Measurements from ENCODE around the gene APBA2.

APBA2 gene

GRCh38 chr15:29003840-29004233 lies 118.1 kb downstream of the APBA2 start:
- Histone ChIP-seq H3K4me1 (ENCODE audit: control insufficient read depth, insufficient read depth, low read length, poor library complexity, severe bottlenecking) (no peaks in the 10 kb centered on the region), H3K9me3 (ENCODE audit: control insufficient read depth, low read length) (no peaks in the 10 kb centered on the region), H3K27ac (ENCODE audit: insufficient read depth, low read length, poor library complexity, severe bottlenecking) (no peak overlapping the region), H3K4me3 (ENCODE audit: insufficient read depth, low read depth, low read length, poor library complexity, severe bottlenecking) (no peak overlapping the region), H3K27me3 (replicated peaks; ENCODE audit: control insufficient read depth, insufficient read depth, low read length, poor library complexity, severe bottlenecking) (no peaks in the 10 kb centered on the region), H3K36me3 (ENCODE audit: control insufficient read depth, insufficient read depth, low read length) (no peaks in the 10 kb centered on the region)
- no peak for DNase-seq

GRCh38 chr15:29005931-29006330 lies 120.2 kb downstream of the APBA2 start:
- Histone ChIP-seq H3K36me3 (ENCODE audit: control insufficient read depth, insufficient read depth, low read length) (no peaks in the 10 kb centered on the region), H3K9me3 (ENCODE audit: control insufficient read depth, low read length) (no peaks in the 10 kb centered on the region), H3K4me1 (ENCODE audit: control insufficient read depth, insufficient read depth, low read length, poor library complexity, severe bottlenecking) (no peaks in the 10 kb centered on the region), H3K27me3 (replicated peaks; ENCODE audit: control insufficient read depth, insufficient read depth, low read length, poor library complexity, severe bottlenecking) (no peaks in the 10 kb centered on the region), H3K27ac (ENCODE audit: insufficient read depth, low read length, poor library complexity, severe bottlenecking) (no peak overlapping the region), H3K4me3 (ENCODE audit: insufficient read depth, low read depth, low read length, poor library complexity, severe bottlenecking) (no peak overlapping the region)
- DNase-seq, result no peak

- no peak overlapping the region for H3K27ac ChIP-seq (ENCODE audit: insufficient read depth, low read length, poor library complexity, severe bottlenecking)
- no peaks in the 10 kb centered on the region for H3K27me3 ChIP-seq (replicated peaks; ENCODE audit: control insufficient read depth, insufficient read depth, low read length, poor library complexity, severe bottlenecking)
- no peak for DNase-seq
- H3K36me3 ChIP-seq (ENCODE audit: control insufficient read depth, insufficient read depth, low read length), result no peaks in the 10 kb centered on the region
- no peaks in the 10 kb centered on the region for H3K9me3 ChIP-seq (ENCODE audit: control insufficient read depth, low read length)
- H3K4me3 ChIP-seq (ENCODE audit: insufficient read depth, low read depth, low read length, poor library complexity, severe bottlenecking), result no peak overlapping the region
- no peaks in the 10 kb centered on the region for H3K4me1 ChIP-seq (ENCODE audit: control insufficient read depth, insufficient read depth, low read length, poor library complexity, severe bottlenecking)
Observed at GRCh38 chr15:29008846-29009245, 123.1 kb downstream of the APBA2 start.

GRCh38 chr15:29012097-29012496 lies 126.3 kb downstream of the APBA2 start:
- H3K4me1 ChIP-seq (ENCODE audit: control insufficient read depth, insufficient read depth, low read length, poor library complexity, severe bottlenecking), result no peaks in the 10 kb centered on the region
- H3K27me3 ChIP-seq (replicated peaks; ENCODE audit: control insufficient read depth, insufficient read depth, low read length, poor library complexity, severe bottlenecking), result no peaks in the 10 kb centered on the region
- no peak overlapping the region for H3K4me3 ChIP-seq (ENCODE audit: insufficient read depth, low read depth, low read length, poor library complexity, severe bottlenecking)
- no peak overlapping the region for H3K27ac ChIP-seq (ENCODE audit: insufficient read depth, low read length, poor library complexity, severe bottlenecking)
- no peaks in the 10 kb centered on the region for H3K9me3 ChIP-seq (ENCODE audit: control insufficient read depth, low read length)
- DNase-seq, result no peak
- H3K36me3 ChIP-seq (ENCODE audit: control insufficient read depth, insufficient read depth, low read length), result no peaks in the 10 kb centered on the region

GRCh38 chr15:29014493-29014892 lies 128.7 kb downstream of the APBA2 start:
- no peak overlapping the region for H3K27ac ChIP-seq (ENCODE audit: insufficient read depth, low read length, poor library complexity, severe bottlenecking)
- no peaks in the 10 kb centered on the region for H3K36me3 ChIP-seq (ENCODE audit: control insufficient read depth, insufficient read depth, low read length)
- DNase-seq, result no peak
- H3K9me3 ChIP-seq (ENCODE audit: control insufficient read depth, low read length), result no peaks in the 10 kb centered on the region
- no peak overlapping the region for H3K4me3 ChIP-seq (ENCODE audit: insufficient read depth, low read depth, low read length, poor library complexity, severe bottlenecking)
- no peaks in the 10 kb centered on the region for H3K27me3 ChIP-seq (replicated peaks; ENCODE audit: control insufficient read depth, insufficient read depth, low read length, poor library complexity, severe bottlenecking)
- no peaks in the 10 kb centered on the region for H3K4me1 ChIP-seq (ENCODE audit: control insufficient read depth, insufficient read depth, low read length, poor library complexity, severe bottlenecking)

- Histone ChIP-seq H3K4me1 (ENCODE audit: control insufficient read depth, insufficient read depth, low read length, poor library complexity, severe bottlenecking) (no peaks in the 10 kb centered on the region), H3K4me3 (ENCODE audit: insufficient read depth, low read depth, low read length, poor library complexity, severe bottlenecking) (no peak overlapping the region), H3K36me3 (ENCODE audit: control insufficient read depth, insufficient read depth, low read length) (no peaks in the 10 kb centered on the region), H3K27me3 (replicated peaks; ENCODE audit: control insufficient read depth, insufficient read depth, low read length, poor library complexity, severe bottlenecking) (no peaks in the 10 kb centered on the region), H3K9me3 (ENCODE audit: control insufficient read depth, low read length) (no peaks in the 10 kb centered on the region), H3K27ac (ENCODE audit: insufficient read depth, low read length, poor library complexity, severe bottlenecking) (no peak overlapping the region)
- no peak for DNase-seq
Observed at GRCh38 chr15:29016518-29016917, 130.7 kb downstream of the APBA2 start.

- no peak for DNase-seq
- Histone ChIP-seq H3K9me3 (ENCODE audit: control insufficient read depth, low read length) (no peaks in the 10 kb centered on the region), H3K27ac (ENCODE audit: insufficient read depth, low read length, poor library complexity, severe bottlenecking) (no peak overlapping the region), H3K4me1 (ENCODE audit: control insufficient read depth, insufficient read depth, low read length, poor library complexity, severe bottlenecking) (no peaks in the 10 kb centered on the region), H3K36me3 (ENCODE audit: control insufficient read depth, insufficient read depth, low read length) (no peaks in the 10 kb centered on the region), H3K4me3 (ENCODE audit: insufficient read depth, low read depth, low read length, poor library complexity, severe bottlenecking) (no peak overlapping the region), H3K27me3 (replicated peaks; ENCODE audit: control insufficient read depth, insufficient read depth, low read length, poor library complexity, severe bottlenecking) (no peaks in the 10 kb centered on the region)
Observed at GRCh38 chr15:29018120-29018805, 132.5 kb downstream of the APBA2 start.

- H3K27ac ChIP-seq (ENCODE audit: insufficient read depth, low read length, poor library complexity, severe bottlenecking), result no peak overlapping the region
- no peak for DNase-seq
- no peaks in the 10 kb centered on the region for H3K9me3 ChIP-seq (ENCODE audit: control insufficient read depth, low read length)
- H3K4me1 ChIP-seq (ENCODE audit: control insufficient read depth, insufficient read depth, low read length, poor library complexity, severe bottlenecking), result no peaks in the 10 kb centered on the region
- no peak overlapping the region for H3K4me3 ChIP-seq (ENCODE audit: insufficient read depth, low read depth, low read length, poor library complexity, severe bottlenecking)
- no peaks in the 10 kb centered on the region for H3K27me3 ChIP-seq (replicated peaks; ENCODE audit: control insufficient read depth, insufficient read depth, low read length, poor library complexity, severe bottlenecking)
- no peaks in the 10 kb centered on the region for H3K36me3 ChIP-seq (ENCODE audit: control insufficient read depth, insufficient read depth, low read length)
Observed at GRCh38 chr15:29018995-29019976, 133.5 kb downstream of the APBA2 start.

GRCh38 chr15:29021857-29022256 lies 136.1 kb downstream of the APBA2 start:
- Histone ChIP-seq H3K36me3 (ENCODE audit: control insufficient read depth, insufficient read depth, low read length) (no peaks in the 10 kb centered on the region), H3K9me3 (ENCODE audit: control insufficient read depth, low read length) (no peaks in the 10 kb centered on the region), H3K4me3 (ENCODE audit: insufficient read depth, low read depth, low read length, poor library complexity, severe bottlenecking) (no peak overlapping the region), H3K27me3 (replicated peaks; ENCODE audit: control insufficient read depth, insufficient read depth, low read length, poor library complexity, severe bottlenecking) (no peaks in the 10 kb centered on the region), H3K27ac (ENCODE audit: insufficient read depth, low read length, poor library complexity, severe bottlenecking) (no peak overlapping the region), H3K4me1 (ENCODE audit: control insufficient read depth, insufficient read depth, low read length, poor library complexity, severe bottlenecking) (no peaks in the 10 kb centered on the region)
- DNase-seq, result no peak

- no peaks in the 10 kb centered on the region for H3K36me3 ChIP-seq (ENCODE audit: control insufficient read depth, insufficient read depth, low read length)
- no peak for DNase-seq
- H3K4me3 ChIP-seq (ENCODE audit: insufficient read depth, low read depth, low read length, poor library complexity, severe bottlenecking), result no peak overlapping the region
- H3K27me3 ChIP-seq (replicated peaks; ENCODE audit: control insufficient read depth, insufficient read depth, low read length, poor library complexity, severe bottlenecking), result no peaks in the 10 kb centered on the region
- H3K9me3 ChIP-seq (ENCODE audit: control insufficient read depth, low read length), result no peaks in the 10 kb centered on the region
- no peaks in the 10 kb centered on the region for H3K4me1 ChIP-seq (ENCODE audit: control insufficient read depth, insufficient read depth, low read length, poor library complexity, severe bottlenecking)
- no peak overlapping the region for H3K27ac ChIP-seq (ENCODE audit: insufficient read depth, low read length, poor library complexity, severe bottlenecking)
Observed at GRCh38 chr15:29024662-29025061, 138.9 kb downstream of the APBA2 start.

Measured in effector memory CD4-positive, alpha-beta T cell (primary cell).